ENCODE data around the gene RAB11FIP2. TPM values are rescaled to one million over a fixed set of nuclear protein-coding genes. Genes with fewer than 3 reads are reported as not detected.

RAB11FIP2 gene
- total RNA-seq, 1 donor from 2014 or later: 6.2 TPM

DNA sequence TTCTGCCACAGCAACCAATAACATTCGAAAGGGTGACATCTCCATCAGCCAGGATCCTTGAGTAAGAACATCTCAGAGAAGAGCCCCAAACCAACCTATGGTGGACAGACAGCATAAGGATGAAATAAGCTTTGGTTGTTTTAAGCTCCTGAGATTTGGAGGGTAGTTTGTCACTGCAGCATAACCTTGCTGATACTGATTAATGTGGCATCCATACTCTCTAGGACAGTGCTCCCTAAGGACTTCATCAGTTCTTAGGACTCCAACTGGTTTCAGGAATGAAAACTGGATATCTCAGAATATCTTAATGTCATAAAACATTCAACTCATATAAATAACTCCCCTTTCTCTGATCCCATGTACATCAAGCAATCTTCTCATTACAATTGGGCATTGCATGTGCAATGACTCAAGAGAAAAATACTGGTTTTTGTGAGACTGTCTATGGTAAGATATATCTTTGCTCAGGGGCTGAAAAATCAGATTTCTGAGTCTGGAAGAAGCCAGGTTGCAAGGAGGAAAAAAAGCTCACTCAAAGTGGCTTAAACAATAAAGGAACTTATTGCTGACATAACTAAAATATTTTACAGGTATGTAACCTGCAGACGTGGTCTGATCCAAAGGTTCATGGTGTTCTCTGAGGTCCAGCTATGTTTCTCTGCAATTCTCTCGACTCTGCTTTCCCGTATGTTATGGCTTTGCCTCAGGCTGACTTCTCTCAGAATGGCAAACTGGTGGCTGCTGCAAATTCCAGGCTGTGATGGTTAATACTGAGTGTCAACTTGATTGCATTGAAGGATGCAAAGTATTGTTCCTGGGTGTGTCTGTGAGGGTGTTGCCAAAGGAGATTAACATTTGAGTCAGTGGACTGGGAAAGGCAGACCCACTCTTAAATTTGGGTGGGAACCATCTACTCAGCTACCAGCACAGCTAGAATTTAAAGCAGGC is 65.7 kb downstream of the RAB11FIP2 start:
- ATAC-seq: no peak

- peak; percentile 92 for ATAC-seq
Measured at GRCh38 chr10:117980216-117980615, 66.5 kb downstream of the RAB11FIP2 start.

DNA sequence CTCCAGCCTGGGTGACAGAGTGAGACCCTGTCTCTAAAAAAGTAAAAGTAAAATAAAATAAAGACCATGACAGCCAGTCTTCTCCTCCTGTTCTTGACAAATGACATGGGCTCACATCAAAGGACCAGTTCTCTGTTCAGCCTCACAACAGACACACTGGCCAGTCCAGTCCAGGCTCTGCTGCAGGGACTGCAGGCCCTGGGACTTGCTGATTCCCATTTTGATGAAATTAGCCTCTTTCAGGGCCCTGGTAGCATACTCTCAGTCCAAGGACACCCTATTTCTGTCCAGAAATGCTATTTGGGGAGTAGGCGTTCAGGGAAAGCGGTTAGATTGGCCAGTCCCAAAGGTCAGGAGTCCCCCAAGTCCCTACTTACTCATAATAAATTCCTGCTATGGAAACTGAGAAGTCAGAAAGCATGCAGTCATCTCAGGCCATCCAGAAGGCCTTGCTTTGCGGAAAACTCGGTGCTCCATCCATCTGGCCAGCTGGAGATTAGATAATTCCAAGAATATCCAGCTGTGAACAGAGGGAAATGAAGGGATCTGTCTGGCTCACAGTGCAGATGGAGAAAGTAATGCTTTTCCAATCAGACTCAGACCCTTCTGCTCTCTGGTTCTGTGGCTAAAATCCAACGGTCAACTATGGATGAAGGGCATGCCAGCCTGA is 74.4 kb downstream of the RAB11FIP2 start:
- ATAC-seq: no peak

DNA sequence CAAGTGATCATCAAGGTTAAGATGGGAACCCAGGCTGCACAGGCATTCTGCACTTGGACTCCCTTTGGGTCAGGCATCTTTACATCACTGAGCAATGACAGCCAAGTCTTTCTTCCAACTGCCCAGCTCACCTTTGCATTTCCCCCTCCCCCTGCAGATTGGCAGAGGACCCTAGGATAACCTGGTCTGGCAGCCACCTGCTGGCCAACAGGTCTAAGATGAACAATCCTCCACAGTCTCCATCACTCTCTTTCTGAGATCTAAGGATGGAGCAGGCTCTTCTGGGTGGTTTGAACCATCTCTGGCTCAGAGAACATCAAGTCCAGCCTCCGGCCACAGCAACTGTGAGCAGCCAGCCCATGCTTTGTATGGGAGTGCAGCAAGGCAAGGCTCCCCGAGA is 75.8 kb downstream of the RAB11FIP2 start:
- ATAC-seq: no peak

DNA sequence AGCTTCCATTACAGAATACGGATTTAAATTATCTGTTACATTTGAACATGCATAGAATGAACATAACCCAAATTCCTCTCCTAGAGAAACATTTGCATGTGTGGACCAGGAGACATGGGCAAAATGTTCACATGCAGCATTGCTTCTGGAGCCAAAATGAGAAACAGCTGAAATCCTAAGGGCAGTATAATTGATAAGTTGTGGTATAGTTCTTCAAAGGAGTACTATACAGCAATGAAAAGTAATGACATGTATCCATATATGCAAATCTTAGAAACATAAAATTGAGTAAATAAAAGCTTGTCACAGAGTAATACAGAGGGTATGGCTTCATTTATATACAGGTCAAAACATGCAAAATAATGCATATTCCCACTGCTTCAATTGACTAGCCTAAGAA is 77.1 kb downstream of the RAB11FIP2 start:
- ATAC-seq: no peak

GRCh38 chr10:117968354-117969182 is 78.2 kb downstream of the RAB11FIP2 start:
- ATAC-seq: no peak

DNA sequence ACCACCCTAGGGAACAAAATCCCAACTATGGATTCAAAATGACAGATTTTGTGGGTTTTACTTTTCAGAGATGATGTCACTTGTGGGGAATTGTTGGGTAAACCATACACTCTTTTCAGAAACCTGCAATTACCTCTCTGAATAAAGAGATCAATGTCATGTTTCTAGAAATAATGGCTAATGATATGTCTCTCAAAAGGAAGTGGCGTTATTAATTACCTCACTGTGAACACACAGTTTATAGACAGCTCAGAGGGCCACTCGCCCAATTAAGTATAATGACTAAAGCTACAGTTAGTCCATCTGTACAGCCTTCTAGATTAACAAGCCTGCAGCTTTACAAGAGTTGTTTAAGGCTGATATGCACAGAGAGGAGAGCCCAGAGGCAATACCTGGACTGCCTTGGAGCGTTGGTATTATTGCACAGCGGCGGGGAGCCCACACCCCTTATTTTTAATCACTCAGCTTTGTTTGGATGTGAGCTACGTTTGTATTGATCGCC is 79.5 kb downstream of the RAB11FIP2 start:
- ATAC-seq: no peak

DNA sequence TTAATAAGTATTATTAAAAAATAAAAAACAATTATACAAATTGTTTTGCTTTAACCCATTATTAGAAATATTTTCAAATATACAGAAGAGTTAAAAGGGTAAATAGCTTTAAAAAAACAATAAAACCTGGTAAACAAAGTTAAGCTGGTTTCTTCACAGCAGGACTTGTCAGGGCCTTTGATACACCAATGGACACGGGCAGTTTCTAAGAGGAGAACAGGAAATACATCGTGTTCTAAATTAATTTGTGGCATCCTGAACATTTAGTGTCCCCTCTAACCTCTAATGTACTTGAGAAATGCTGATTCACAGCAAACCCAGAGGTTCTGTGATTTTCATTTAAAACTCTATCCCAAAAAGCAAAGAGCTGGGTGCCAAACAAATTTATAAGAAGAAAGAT is 80.8 kb downstream of the RAB11FIP2 start:
- ATAC-seq: no peak

- no peak for ATAC-seq
Measured at GRCh38 chr10:117964536-117964935, 82.2 kb downstream of the RAB11FIP2 start.

GRCh38 chr10:117960345-117960935 is 86.3 kb downstream of the RAB11FIP2 start:
- no peak for ATAC-seq

DNA sequence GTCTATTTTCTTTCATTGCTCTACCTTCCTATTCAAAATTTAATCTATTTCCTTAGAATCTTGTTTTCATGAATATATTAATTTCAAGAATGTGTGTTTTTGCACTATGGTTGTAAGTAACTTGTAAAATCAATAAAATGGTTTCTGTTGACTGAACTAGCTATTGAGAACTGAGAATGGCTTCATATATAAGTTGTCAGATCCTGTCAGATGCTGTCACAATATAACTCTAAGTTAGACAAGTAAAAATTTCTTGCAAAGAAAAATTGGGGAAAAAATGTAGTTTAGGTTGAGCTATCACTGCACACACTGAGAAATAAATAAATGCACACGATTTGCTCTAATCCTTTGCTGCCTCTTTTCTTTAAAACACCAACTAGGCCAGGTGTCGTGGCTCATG is 89.8 kb downstream of the RAB11FIP2 start:
- ATAC-seq: no peak

GRCh38 chr10:117955176-117955575 is 91.6 kb downstream of the RAB11FIP2 start:
- ATAC-seq: no peak
